Iris pigment epithelial cell (primary cell): ENCODE measurements around the gene EIF5AL1.
"Not testable (repeated sequence)": the region's sequence is repeated elsewhere in the genome, so short reads cannot be mapped to it uniquely, and the experiment has no call there.

Experiments used
- DNase-seq: peaks from one replicate; pipeline ENCODE4 v3.0.0-alpha.2; 2011; ENCODE audit warnings: low read depth

Gene EIF5AL1

GRCh38 chr10:79555354-79556309 is 43.3 kb downstream of the EIF5AL1 start:
- no peak for DNase-seq

- not testable (repeated sequence) for DNase-seq
Observed at GRCh38 chr10:79556961-79557360, 44.6 kb downstream of the EIF5AL1 start.

DNA sequence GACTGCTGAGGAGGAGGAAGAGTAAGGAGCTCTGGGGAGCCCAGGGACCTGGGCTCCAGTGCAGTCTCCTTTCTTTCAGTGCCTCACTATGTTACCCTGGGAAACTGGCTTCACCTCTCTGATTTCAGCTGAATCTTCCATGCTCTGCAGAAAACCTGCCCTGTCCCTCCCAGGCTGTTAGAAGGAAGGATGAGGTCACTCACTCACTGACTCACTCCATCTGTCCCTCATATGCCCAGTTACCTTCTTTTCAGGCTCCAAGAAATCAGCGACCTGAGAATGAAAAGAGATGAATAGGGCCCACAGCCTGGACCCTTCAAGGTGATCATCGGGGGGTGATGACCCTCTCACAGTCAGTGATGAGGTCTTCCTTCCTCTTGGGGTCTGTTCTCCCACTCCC is 47.4 kb downstream of the EIF5AL1 start:
- DNase-seq = peak; percentile 39

DNA sequence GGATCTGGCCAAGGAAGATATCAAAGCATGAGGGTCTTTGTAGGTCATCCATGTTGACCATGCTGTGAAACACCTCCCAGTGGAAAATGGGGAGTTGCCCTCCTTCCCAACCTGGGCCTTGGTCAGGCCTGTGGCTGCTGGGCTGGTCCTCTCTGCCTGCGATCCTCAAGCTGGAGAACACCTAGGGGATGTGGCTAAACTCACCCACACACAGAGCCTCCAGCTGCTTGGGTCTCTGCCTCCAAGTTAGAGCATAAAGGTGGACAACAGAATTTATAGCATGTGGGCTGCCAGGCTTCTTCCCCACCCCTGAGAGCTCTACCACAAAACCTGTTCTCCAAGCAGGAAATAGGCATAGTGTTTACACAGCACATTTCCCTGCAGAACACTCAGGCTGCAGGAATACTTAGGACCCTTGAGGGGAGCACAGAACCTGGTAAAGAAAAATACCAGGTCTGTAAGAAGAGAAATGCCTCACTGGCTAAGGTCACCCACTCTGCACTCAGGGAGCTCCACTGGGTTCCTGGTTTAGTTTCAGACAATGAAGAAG is 47.9 kb downstream of the EIF5AL1 start, which contains the start of gene SFTPA2:
TSS of gene SFTPA2 (minus strand) at position 248 of the 550 bp plus-strand sequence. CDS start 924 bp downstream, outside the sequence.
- DNase-seq = no peak

DNA sequence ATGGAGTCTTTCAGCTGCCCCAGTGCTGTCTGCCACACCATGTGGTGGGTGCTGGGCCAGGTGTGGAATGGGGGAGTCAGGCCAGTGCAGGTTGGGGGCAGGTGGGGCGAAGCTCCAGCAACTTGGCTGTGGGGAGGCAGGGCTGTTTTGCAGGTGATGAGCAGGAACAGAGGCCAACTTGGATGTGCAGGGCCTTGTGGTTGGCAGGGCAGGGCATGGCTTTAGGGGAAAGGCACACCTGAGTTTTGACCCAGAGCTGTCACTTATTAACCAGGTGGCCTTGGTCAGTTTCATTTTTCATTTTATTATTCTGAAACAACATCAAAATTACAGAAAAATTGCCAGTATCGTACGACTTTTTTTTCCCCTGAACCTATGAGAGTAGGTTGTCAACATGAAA is 48.9 kb downstream of the EIF5AL1 start:
- no peak for DNase-seq

- peak; percentile 58 for DNase-seq
Observed at GRCh38 chr10:79562135-79562756, 49.9 kb downstream of the EIF5AL1 start.

- no peak for DNase-seq
Observed at GRCh38 chr10:79563426-79563825, 51.1 kb downstream of the EIF5AL1 start.
